ENCODE data around the gene SIRPD.
"Not testable (repeated sequence)": the region's sequence is repeated elsewhere in the genome, so short reads cannot be mapped to it uniquely, and the experiment has no call there.

The SIRPD gene

DNA sequence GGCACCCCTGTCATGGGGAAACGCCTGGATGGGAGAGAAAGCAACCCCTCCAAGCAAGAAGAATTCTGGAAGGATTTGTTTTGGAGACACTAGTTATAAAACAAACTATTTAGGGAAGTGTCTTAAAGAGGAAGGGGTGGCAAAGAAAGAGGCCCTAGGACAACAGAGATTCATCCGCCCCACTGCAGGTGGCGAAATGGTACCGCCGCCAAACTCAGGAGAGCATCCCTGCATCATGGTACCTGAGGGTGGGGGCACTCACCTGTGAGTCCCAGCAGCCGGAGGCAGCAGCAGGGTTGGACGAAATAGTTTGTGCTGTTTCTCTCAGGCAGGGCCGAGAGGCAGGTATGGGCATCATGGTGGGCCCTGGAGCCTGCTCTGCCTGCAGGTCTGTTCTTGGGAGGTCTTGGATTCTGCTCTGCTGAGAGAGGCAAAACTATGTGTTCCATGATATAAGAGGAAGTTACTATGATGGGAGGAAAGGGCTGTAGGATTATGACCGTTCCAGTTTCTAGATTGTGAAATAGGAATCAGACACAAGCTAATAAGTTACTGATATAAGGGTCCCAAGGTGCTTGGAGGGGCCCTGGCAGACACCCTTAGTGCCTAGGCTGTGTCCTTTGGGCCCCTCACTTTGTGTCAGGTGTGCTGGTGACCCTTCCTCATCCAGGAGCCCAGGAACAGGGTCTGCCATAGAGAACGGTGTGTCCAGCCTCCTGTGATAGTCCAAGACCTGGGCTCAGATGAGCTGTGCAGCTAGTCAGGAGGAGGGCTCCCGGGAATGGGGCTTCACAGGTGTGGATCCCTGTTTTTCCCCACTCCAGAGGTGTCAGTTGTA lies 20.4 kb downstream of the SIRPD start:
- DNase-seq = no peak

DNA sequence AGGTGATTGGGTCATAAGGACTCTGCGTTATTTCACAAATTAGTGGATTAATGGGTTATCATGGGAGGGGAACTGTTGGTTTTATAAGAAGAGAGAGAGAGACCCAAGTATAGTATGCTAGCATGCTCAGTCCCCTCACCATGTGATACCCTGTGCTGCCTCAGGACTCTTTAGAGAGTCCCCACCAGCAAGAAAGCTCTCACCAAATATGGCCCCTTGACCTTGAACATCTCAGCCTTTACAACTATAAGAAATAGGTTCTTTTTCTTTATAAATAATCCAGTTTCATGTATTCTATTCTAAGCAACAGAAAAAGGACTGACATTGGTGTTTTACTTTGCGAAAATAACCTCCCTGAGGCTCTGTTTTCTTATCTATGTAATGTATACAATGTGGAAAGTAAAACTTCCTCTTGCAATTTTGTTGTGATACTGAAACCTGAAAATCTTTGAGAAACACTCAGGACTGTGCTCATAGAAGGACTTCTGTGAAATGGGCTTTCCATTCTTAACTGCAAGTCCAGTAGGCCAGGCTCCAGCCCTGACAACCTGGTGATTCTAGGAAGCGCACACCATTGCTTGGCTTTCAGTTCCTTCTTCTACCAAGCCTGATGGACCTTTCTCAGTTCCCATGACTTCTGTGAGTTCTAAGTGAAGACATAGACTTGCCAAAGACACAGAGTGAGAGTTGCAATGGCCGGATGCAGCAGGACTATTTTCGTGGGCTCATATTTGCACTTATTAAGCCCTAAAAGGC lies 21.9 kb downstream of the SIRPD start:
- DNase-seq = no peak

DNA sequence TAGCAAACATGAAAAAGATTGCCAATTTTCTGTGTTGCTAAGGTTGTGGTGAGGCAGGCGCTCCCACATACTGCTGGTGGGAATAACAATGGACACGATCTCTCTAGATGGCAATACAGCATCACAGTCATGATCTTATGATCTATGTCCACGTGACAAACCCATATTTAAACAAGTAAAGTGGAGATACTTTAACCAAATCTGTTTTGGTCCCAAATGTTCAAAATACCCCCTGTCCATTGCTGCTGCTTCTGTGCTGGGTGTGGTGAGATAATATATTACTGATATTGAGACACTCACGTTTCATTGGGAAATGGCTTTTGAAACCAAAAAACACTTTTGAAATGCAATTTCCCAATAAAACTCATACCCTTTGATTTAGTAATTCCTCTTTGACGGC lies 23.0 kb downstream of the SIRPD start:
- DNase-seq = no peak

DNA sequence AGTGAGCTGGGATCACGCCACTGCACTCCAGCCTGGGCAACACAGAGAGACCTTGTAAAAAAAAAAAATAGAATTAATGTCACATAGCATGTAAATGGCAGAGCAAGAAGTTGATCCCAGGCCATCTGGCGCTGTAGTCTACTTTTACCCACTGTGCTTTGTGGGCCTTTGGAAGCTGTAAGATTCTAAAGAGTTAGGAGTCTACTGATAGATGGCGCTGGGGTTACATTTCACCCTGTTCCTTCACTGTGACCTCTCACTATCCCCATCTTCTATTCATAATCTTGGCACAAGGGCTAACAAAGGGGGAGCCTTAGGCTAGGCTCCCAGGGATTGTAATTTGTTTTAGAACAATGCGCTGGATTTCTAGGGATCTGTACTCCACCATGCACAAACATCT lies 24.4 kb downstream of the SIRPD start:
- DNase-seq = no peak

DNA sequence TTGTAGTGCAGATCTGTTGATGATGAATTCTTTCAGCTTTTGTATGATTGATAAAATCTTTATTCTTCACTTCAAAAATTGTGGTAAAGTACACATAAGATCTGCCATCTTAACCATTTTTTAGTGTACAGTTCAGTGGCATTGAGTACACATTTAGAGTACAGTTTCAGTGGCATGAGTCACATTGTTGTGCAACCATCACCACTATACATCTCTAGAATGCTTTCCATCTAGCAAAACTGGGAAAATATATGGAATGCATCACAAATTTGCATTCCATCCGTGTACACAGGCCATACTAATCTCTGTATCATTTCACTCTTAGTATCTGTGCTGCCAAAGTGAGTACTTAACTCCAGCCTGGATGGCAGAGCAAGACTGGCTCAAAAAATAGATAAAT lies 28.7 kb downstream of the SIRPD start:
- DNase-seq = no peak

DNA sequence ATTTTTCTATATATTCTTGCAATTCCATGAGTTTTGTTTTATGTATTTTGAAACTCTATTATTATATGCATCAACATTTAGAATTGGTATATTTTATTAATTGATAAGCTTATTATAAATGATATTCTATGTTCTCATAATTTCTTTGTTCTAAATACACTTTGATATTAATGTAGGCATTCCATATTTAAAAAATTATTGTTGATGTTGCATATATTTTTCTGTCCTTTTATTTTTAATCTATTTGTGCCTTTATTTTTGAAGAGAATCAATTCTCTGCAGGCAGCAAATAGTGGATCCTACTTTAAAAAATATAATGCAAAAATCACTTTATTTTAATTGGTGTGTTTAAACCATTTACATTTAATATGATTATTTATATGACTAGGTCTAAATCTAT lies 29.6 kb downstream of the SIRPD start:
- DNase-seq = no peak

DNA sequence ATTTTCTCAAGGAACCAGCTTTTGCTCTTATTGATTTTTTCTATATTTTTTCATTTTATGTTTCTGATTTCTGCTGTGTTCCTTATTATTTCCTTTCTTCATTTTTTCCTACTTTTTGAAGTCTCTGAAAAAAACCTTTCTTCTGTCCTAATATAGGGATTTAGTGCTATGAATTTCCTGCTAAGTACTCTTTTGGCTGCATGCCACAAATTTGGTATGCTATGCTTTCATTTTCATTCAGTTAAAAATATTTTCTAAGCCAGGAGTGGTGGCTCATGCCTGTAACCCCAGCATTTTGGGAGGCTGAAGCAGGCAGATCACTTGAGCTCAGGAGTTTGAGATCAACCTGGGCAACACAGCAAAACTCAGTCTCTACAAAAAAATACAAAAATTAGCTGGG lies 30.6 kb downstream of the SIRPD start:
- no peak for DNase-seq

DNA sequence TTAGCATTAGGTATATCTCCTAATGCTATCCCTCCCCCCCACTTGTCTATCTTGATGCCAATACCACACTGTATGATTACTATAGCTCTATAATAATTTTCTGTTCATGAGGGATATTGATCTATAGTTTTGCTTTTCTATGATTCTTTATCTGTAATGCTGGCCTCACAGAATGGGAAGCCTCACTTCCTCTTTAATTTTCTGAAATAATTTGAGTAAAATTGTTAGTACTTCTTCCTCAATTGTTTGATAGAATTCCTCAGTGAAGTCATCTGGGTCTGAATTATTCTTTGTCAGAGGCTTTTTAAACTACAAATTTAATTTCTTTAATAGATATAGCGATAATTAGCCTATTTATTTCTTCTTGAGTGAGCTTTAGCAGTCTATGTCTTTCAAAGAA lies 31.2 kb downstream of the SIRPD start:
- no peak for DNase-seq

DNA sequence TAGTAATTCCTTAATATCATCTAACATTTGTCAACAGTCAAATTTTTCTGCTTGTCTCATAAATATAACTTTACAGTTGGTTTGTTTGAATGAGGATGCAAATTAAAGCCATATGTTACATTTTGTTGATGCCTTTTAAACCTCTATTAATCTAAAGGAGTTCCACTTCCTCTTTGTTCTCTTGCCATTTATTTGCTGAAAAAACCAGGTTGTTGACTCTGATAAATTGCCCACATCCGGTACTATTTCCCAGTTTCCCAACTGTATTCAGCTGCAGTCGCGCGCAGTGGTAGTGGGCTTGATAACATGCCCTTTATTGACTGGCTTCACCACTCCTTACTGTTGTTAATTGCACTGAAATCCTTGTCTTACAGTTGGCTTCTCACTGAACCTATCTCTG lies 33.5 kb downstream of the SIRPD start:
- no peak for DNase-seq

DNA sequence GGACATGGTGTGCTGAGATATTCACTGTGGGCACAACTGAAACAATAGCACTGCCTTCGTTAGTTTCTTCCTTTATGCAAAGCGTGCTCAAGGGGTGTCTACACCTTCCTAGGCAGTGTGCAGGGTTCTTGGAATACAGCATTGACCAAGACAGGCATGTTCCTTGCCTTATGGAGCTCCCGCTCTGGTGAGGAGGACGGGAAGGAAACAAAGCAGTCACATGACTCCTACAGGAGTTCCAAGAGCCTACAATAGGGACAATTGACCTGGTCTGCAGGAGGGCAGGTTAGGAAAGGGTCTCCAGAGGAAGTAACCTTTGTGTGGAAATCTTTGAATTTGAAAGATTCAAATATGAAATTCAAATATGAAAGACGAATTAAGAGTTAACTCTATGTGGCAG lies 40.5 kb downstream of the SIRPD start:
- no peak for DNase-seq

DNA sequence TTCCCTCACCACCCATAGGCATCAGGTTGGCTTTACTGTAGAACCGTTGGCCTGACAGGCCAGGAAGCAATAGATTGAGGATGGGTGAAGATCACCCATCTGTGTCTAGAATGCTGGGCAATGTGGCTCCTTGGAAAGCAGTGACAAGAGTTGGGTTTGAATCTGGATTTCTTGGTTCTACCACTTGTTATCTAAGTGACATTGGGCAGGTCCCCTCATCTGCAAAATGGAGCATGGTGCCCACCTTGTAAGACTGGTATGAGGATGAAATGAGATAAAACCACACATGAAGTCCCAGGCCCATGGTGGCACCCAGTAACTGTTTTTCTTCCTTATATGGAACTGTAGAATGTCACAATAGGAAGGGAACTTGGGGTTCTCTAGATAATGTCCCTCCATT lies 43.7 kb downstream of the SIRPD start:
- DNase-seq = no peak

DNA sequence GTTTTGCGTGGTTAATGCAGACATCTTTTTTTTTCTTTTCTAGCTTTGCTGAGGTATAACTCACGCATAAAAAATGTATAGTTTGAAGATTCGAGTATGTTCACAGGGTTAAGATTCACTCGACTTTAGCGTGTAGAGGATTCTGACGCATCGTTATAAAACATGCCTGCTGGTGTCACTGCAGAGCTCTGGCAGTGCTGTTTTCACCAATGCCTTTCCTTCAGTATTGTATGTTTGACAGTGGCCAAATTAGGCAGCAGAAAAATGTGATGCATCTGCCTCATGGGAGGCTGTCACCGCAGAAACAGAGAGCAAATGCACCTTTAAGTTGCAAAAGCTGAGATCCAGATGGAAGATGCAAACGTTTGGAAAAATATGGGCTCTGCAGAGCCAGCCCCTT lies 48.3 kb downstream of the SIRPD start:
- DNase-seq = peak; percentile 40

DNA sequence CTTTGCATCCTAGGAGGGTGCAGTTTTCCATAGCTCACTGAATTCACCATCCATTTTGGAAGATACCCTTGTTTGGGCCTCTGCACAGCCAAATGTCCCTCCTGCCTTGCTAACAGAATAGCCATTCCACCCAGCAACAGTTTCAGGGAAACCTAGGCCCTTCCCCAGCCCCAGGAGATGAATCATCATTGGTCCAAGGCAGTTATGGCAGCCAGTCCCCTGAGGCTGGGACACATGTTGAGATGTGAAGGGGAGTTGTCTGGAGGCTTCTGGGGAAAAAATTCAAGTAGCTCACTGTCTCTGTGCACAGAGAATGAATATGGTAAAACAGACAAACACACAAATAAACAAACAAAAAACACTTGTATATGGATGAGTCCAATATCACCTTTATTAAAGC lies 48.9 kb downstream of the SIRPD start:
- DNase-seq = no peak

DNA sequence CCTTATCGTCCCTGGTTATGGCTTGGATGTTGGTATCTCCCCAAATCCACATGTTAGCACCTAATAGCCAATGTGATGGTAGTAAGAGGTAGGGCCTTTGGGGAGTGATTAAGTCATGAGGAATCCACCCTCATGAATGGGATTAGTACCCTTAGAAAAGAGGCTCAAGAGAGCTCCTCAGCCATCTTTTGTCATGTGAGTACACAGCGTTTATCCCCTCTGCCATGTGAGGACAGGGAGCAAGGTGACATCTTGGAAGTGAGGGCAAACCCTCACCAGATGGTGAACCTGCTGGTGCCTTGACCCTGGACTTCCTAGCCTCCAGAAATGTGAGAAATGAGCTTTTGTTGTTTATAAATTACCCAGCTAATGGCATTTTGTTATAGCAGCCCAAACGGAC lies 50.2 kb downstream of the SIRPD start:
- DNase-seq = no peak

DNA sequence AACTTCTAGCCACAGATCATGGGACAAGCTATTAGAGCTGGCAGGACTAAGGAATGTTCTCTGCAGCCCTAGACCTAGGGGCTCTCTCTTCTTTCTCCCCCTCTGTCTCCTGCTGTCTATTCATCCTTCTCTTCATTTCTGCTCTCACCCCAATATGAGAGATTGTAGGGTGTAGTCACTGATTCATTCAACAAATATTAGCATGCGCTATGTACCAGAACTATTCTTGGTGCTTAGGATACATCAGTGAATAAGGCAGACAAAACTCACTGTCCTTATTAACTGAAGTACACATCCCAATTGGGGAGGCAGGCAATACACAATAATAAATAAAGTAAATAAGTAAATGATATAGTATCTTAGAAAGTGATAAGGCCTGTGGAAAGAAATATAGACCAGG lies 51.6 kb downstream of the SIRPD start:
- no peak for DNase-seq

DNA sequence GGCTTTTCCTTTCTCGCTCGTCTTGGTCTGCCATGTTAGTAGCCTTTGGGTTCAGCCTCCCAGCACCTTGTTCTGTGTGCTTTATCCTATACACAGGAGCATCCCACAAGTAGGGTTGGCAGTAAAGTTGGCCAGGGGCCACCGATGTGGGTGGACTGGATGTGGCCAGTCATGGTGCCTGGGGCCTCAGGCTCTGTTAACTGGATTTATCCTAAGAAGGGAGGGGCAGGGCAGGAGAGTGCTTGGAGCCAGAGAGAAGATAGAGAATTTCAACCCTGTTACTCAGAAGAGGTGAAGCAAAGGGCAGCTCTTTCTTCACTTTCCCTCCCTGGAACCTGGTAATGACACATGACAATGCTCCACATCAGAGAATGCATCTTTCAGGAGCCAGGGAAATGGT lies 52.1 kb downstream of the SIRPD start:
- DNase-seq = no peak

DNA sequence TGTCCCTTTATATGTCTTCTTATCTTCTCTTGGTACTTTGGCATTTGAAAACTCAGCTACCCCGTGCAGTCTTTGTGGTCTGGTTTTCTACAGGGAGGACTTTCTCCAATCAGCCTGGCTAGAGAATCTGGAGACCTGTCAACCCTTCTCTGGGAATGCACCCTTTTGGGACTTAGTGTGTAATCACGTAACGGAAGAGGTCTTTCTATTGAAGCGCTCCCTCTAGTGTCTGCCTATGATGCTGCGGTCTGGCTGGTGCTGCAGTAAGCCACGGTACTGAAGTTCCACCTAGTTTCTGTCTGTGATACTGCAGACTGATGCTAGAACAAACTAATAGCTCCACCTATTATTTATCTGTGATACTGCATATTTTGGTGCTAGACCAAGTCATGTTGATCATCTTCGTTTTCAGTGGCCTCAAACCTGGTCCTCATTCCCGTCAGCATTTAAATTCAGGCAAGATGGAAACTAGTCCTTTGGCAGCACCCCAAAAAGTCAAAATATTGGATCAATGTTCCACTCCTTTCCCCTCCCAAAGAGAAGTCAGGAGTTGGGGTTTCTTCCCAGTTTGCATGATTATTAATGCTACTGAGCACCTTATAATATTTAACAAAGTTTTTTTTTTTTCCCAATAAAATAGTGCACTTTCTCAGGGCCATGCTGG lies 53.8 kb downstream of the SIRPD start:
- peak; percentile 77 for DNase-seq

DNA sequence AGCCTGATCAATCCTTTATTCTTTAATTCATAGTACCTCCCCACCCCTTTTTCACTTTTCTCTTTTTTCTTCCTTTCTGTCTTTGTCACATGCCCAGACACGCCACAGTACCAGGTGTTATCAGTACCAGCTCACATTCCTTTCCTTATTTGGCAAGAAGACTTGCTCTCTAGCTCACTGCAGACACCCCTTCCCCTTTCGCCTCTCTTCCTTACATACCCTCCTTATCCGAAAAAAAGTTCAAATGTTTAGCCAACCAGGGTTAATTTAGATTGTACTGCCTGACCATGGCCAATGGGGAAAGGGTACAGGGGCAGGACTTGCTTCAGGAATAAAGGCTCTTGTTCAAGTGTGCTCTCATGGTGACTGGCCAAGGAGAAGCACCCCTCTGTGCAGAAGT lies 57.0 kb downstream of the SIRPD start:
- DNase-seq = no peak

DNA sequence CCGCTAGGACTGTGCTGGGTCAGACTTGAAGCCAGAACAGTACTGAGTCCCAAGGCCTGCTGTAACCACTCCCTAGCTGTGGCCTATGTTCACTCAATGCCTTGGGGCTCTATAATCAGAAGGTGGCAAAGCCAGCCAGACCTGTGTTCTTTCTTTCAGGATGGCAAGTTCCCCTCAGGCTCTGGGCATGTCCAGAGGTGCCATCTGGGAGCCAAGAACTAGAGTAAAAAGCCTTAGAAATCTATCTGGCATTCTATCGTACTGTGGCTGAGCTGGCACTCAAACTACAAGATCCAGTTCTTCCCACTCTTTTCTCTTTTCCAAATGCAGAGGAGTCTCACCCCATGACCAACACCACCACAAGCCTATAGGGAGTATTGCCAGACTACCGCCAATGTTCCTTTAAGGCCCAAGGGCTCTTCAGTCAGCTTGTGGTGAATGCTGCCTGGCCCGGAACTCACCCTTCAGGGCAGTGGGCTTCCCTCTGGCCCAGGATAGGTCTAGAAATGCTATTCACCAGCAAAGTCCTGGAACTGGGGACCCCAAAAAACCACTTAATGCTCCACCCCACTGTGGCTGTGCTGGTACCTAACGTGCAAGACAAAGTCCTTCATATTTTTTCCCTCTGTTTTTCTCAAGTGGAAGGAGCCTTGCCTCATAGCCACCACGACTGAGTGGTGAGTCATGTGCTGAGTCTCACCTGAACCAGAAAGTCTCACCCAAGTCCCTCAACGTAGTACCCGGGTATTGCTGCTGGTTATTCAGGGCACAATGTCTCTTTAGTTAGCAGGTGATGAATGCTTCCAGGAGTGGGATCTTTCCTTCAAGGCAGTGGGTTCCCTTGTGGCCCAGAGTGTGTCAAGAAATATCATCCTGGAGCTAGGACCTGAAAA lies 57.7 kb downstream of the SIRPD start:
- no peak for DNase-seq

DNA sequence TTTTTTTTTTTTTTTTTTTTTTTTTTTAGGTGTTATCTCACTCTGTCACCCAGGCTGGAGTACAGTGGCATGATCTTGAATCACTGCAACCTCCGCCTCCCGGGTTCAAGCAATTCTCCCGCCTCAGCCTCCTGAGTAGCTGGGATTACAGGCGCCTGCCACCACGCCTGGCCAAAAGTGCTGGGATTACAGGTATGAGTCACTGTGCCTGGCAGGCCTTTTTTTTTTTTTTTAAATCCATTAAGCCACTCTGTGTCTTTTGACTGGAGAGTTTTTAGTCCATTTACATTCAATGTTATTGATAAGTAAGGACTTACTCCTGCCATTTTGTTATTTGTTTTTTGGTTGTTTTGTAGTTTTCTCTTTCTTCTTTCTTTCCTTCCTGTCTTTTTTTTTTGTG lies 60.1 kb downstream of the SIRPD start:
- not testable (repeated sequence) for DNase-seq

DNA sequence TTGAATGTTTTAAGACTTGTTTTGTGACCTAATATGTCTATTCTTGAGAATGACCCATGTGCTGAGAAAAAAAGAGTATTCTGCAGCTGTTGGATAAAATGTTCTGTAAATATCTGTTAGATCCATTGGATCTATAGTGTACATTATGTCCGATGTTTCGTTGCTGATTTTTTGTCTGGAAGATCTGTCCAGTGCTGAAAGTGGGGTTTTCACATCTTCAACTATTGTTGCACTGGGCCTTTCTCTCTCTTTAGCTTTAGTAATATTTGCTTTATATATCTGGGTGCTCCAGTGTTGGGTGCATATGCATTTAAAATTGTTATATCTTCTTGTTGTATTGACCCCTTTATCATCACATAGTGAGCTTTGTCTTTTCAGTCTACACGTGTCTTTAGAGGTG lies 60.6 kb downstream of the SIRPD start:
- DNase-seq = no peak

DNA sequence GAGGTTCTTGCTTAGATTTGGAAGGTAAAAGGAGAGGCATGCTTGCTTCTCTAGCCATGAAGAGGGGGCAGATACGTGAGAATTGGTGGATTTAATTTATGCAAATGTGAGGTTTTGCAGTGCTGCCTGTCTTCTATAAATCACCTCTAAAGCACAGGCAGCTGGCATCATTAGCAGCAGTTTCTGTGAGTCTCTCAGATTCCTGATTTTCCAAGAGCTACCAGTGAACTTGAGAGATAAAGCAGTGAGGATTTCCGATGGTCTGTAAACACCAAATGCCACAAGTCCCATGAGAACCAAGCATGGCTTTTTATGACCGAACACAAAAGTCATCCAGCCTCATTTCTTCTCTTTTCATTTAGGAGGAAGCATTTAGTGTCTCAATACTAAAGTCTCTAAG lies 63.1 kb downstream of the SIRPD start:
- no peak for DNase-seq

DNA sequence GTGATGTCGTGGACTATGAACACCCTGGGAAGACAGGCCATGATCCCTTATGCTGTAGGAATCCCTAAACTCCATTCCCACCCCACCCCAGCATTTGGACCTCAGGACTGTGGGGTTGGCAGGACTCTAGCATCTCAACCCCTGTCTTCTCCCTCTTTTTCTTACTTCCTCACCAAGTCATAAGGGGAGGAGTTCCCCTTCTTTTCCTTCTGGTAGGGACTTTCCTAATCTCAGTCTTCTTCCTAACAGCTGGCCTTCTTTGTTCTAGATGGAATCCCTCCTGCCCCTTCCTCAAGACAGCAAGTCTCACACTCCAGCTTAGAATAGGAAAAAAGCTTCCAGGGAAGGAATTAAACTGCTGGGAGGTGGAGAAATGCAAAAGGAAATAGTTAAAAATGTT lies 64.0 kb downstream of the SIRPD start:
- DNase-seq = no peak
